K562 (cell line): ENCODE measurements around the gene RSPH1. TPM values are rescaled to one million over a fixed set of nuclear protein-coding genes. Genes with fewer than 3 reads are reported as not detected.

ENCODE experiments used
- ATAC-seq: fragments of 200-7000 bp; cut with Tn5 transposase; 3 replicates; pipeline ENCODE4 v1.9.1; 2020; ENCODE audit warnings: moderate library complexity
- BruUV-seq: library from RNA; stranded (reverse); fragments of 400-500 nt; replicated peaks from 2 replicates; lab custom pipeline; 2021; lab: Mats Ljungman, UMichigan
- CTCF ChIA-PET: fragments of 300-600 bp; formaldehyde crosslinking; extraction: SDS; loops from one replicate; lab custom pipeline; 2021; ENCODE audit warnings: low intra/inter-chr PET ratio; lab: Yijun Ruan, JAX
- POLR2A ChIA-PET: fragments of 300-600, 350-650 bp; sonication (Branson Sonifier 250); formaldehyde crosslinking; extraction: SDS; loops from one replicate; lab custom pipeline; 2021; ENCODE audit warnings: antibody characterized with exemption, inconsistent platforms; lab: Yijun Ruan, JAX
- DNase-seq, 4 experiments: peaks; one replicate each; pipeline versions ENCODE4 v3.0.0 to v3.0.0-alpha.2; 2011 to 2018; ENCODE audit warnings: low spot score in 3 of 4, mixed read lengths in 3 of 4; ENCODE audit errors: extremely low read depth in 1 of 4
- FAIRE-seq: peaks from 2 replicates; lab custom pipeline; 2011; peaks lifted over from hg19 to GRCh38; lab: Jason Lieb, UNC
- H2AFZ ChIP-seq: 2 replicates; pipeline ENCODE4 v1.6.0; 2011; ENCODE audit warnings: low read depth, low read length, control low read depth, inconsistent platforms
- H3K27ac ChIP-seq: fragments of 200-600 bp; 3 replicates; pipeline ENCODE4 v1.8.0; 2011; ENCODE audit warnings: low read depth, mild to moderate bottlenecking, control low read depth, inconsistent platforms, low read length, moderate library complexity, mixed read lengths; ENCODE audit errors: extremely low read depth
- H3K27me3 ChIP-seq, 2 experiments: fragments of 300-600 bp in 1 of 2; 2 replicates in 1 of 2; 3 replicates in 1 of 2; pipeline versions ENCODE4 v1.6.0 to v1.8.0; 2011; ENCODE audit warnings: inconsistent platforms in 2 of 2, low read length in 2 of 2, mild to moderate bottlenecking in 1 of 2, mixed read lengths in 1 of 2, moderate library complexity in 1 of 2; ENCODE audit not compliant: control insufficient read depth in 2 of 2, insufficient read depth in 2 of 2
- H3K36me3 ChIP-seq: fragments of 300-600 bp; 3 replicates; pipeline ENCODE4 v1.8.0; 2011; ENCODE audit warnings: mild to moderate bottlenecking, low read length, inconsistent platforms; ENCODE audit not compliant: control insufficient read depth, insufficient read depth
- H3K4me1 ChIP-seq, 2 experiments: fragments of 200-600 bp in 1 of 2; replicated peaks in 1 of 2; 2 replicates in 1 of 2; 3 replicates in 1 of 2; pipeline versions ENCODE4 v1.5.1 to v1.8.0; 2011; ENCODE audit warnings: inconsistent platforms in 2 of 2, low read length in 2 of 2, mild to moderate bottlenecking in 1 of 2, mixed read lengths in 1 of 2, moderate library complexity in 1 of 2; ENCODE audit not compliant: control insufficient read depth in 2 of 2, insufficient read depth in 2 of 2
- H3K4me2 ChIP-seq: 2 replicates; pipeline ENCODE4 v1.6.1; 2011; ENCODE audit warnings: low read length, control low read depth, inconsistent platforms, mixed read lengths; ENCODE audit not compliant: insufficient read depth
- H3K4me3 ChIP-seq: fragments of 200-600 bp; sonication (generic), shearing (Covaris generic); 2 replicates; pipeline ENCODE4 v1.5.1; 2016; ENCODE audit warnings: control low read depth, inconsistent platforms
- H3K79me2 ChIP-seq: fragments of 200-600 bp; 3 replicates; pipeline ENCODE4 v1.8.0; 2011; ENCODE audit warnings: low read length, inconsistent platforms; ENCODE audit not compliant: control insufficient read depth, insufficient read depth
- H3K9ac ChIP-seq, 2 experiments: 2 replicates each; pipeline versions ENCODE4 v1.6.0 to v1.6.1; 2011; ENCODE audit warnings: low read depth in 2 of 2, low read length in 2 of 2, control low read depth in 1 of 2, inconsistent platforms in 1 of 2, mild to moderate bottlenecking in 1 of 2, mixed read lengths in 1 of 2; ENCODE audit not compliant: insufficient read depth in 1 of 2
- H3K9me1 ChIP-seq: one replicate; pipeline ENCODE4 v1.6.0; 2011; ENCODE audit warnings: inconsistent platforms, mild to moderate bottlenecking, low read length, moderate library complexity; ENCODE audit not compliant: control insufficient read depth, insufficient read depth
- H3K9me3 ChIP-seq: replicated peaks from 2 replicates; pipeline ENCODE4 v1.5.1; 2011; ENCODE audit warnings: low read depth, low read length, inconsistent platforms; ENCODE audit not compliant: control insufficient read depth, insufficient read depth
- H4K20me1 ChIP-seq: replicated peaks from 2 replicates; pipeline ENCODE4 v1.6.1; 2011; ENCODE audit warnings: low read length, inconsistent platforms, mixed read lengths; ENCODE audit not compliant: control insufficient read depth, insufficient read depth
- ATF6 ChIP-seq: sonication (generic); formaldehyde crosslinking; IDR thresholded peaks from 2 replicates; pipeline ENCODE4 v1.4.0; 2020; ENCODE audit warnings: mild to moderate bottlenecking, missing genetic modification reagents
- USF2 ChIP-seq: sonication (generic); formaldehyde crosslinking; IDR thresholded peaks from 2 replicates; pipeline ENCODE4 v1.5.0; 2020; ENCODE audit warnings: missing genetic modification reagents
- WGBS: fragments of 100-300 bp; shearing (Covaris generic); methylation state at CpG from one replicate; pipeline ENCODE4 v1.1.6; 2016; ENCODE audit warnings: low coverage, mixed read lengths; ENCODE audit not compliant: insufficient coverage; ENCODE audit errors: missing lambda C conversion rate; 5-methylcytosine and 5-hydroxymethylcytosine counted together
- in situ Hi-C: fragments of 300-500 bp; cut with MboI; formaldehyde crosslinking; loops from 4 replicates; pipeline ENCODE4 v1.15.0; 2018; ENCODE audit warnings: inconsistent platforms, mixed read lengths
- intact Hi-C: fragments of 100-400 bp; cut with micrococcal nuclease; formaldehyde crosslinking; loops from 2 replicates; pipeline ENCODE4 v1.14.2; 2022
- polyA plus RNA-seq, 8 experiments: library from polyadenylated mRNA; depleted of rRNA in 4 of 8; stranded (reverse) in 5 of 8; unstranded in 3 of 8; fragments of >200 nt; fragmentation: Nextera tagmentation in 2 of 8; fragmentation: Illumina TruSeq in 1 of 8; extraction: Ambion mirVana in 2 of 8; extraction: Trizol in 1 of 8; gene quantifications; 2 replicates each; pipeline versions ENCODE4 v1.2.1 to v1.2.3, GENCODE V29; 2011 to 2014; ENCODE audit warnings: inconsistent platforms in 1 of 8, missing spikeins in 1 of 8
- total RNA-seq, 7 experiments: library from RNA; depleted of rRNA in 6 of 7; stranded (reverse); fragments of >200 nt in 6 of 7; fragmentation: Illumina TruSeq in 2 of 7; extraction: Trizol in 2 of 7; gene quantifications; 2 replicates each; pipeline versions ENCODE4 v1.2.1 to v1.2.3, GENCODE V29; 2011 to 2021; ENCODE audit warnings: low replicate concordance in 1 of 7
- TF ChIP-seq, protein P1 (sequence below): fragments of 450-650 bp; IDR thresholded peaks from 2 replicates; pipeline ENCODE4 v1.6.1; 2016; ENCODE audit warnings: low read depth

RSPH1 gene
- total and polyA plus RNA-seq, 9 of the 15 experiments (the other 6 are each of a cell fraction or from before 2014, with no cell fraction given), result 0.17 TPM; not detected in 8

DNA sequence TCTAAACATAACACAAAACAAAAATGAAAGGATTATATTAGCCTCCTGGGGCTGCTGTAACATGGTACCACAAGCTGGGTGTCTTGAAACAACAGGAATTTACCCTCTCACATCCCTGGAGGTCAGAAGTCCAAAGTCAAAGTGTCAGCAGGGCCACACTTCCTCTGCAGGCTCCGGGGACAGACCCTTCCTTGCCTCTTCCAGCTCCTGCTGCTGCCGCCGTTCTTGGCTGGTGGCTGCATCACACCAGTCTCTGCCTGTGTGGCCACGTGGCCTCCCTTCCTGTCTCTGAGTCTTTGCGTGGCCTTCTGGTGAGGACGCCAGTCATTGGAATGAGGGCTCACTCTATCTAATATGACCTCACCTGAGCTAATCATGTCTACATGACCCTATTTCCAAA lies 25.8 kb upstream of the RSPH1 start:
- FAIRE-seq, result no peak
- ATAC-seq, result no peak
- BruUV-seq, result no TSS peak
- peaks cover 0 to 4% of the 10 kb centered on the region in 2 experiments; a peak in 1 of 5 replicates for H3K4me1 ChIP-seq
- in situ Hi-C loops (no loop called here), intact Hi-C loops (loop anchor here (10.0 kb wide), 1 partner anchor 53 kb away; no protein-coding TSS in a partner anchor)
- no peak overlapping the region for H2AFZ ChIP-seq
- no peak overlapping the region for H3K27ac ChIP-seq
- no peaks in the 10 kb centered on the region for H3K9me3 ChIP-seq
- peaks cover 66 to 83% of the 10 kb centered on the region in 2 experiments for H3K27me3 ChIP-seq
- H3K79me2 ChIP-seq, result no peaks in the 10 kb centered on the region
- ChIA-PET POLR2A (interaction anchor here (1.9 kb wide), 1 partner anchor 9 kb away, joined by 7 read pairs; no protein-coding TSS in a partner anchor), CTCF (no interaction called here)
- TF ChIP-seq USF2 (0 out of 2 replicates have a peak, but pooled peaks have one; percentile 6), ATF6 (CRISPR knock-in tag) (no peak)
- TF ChIP-seq, protein P1, sequence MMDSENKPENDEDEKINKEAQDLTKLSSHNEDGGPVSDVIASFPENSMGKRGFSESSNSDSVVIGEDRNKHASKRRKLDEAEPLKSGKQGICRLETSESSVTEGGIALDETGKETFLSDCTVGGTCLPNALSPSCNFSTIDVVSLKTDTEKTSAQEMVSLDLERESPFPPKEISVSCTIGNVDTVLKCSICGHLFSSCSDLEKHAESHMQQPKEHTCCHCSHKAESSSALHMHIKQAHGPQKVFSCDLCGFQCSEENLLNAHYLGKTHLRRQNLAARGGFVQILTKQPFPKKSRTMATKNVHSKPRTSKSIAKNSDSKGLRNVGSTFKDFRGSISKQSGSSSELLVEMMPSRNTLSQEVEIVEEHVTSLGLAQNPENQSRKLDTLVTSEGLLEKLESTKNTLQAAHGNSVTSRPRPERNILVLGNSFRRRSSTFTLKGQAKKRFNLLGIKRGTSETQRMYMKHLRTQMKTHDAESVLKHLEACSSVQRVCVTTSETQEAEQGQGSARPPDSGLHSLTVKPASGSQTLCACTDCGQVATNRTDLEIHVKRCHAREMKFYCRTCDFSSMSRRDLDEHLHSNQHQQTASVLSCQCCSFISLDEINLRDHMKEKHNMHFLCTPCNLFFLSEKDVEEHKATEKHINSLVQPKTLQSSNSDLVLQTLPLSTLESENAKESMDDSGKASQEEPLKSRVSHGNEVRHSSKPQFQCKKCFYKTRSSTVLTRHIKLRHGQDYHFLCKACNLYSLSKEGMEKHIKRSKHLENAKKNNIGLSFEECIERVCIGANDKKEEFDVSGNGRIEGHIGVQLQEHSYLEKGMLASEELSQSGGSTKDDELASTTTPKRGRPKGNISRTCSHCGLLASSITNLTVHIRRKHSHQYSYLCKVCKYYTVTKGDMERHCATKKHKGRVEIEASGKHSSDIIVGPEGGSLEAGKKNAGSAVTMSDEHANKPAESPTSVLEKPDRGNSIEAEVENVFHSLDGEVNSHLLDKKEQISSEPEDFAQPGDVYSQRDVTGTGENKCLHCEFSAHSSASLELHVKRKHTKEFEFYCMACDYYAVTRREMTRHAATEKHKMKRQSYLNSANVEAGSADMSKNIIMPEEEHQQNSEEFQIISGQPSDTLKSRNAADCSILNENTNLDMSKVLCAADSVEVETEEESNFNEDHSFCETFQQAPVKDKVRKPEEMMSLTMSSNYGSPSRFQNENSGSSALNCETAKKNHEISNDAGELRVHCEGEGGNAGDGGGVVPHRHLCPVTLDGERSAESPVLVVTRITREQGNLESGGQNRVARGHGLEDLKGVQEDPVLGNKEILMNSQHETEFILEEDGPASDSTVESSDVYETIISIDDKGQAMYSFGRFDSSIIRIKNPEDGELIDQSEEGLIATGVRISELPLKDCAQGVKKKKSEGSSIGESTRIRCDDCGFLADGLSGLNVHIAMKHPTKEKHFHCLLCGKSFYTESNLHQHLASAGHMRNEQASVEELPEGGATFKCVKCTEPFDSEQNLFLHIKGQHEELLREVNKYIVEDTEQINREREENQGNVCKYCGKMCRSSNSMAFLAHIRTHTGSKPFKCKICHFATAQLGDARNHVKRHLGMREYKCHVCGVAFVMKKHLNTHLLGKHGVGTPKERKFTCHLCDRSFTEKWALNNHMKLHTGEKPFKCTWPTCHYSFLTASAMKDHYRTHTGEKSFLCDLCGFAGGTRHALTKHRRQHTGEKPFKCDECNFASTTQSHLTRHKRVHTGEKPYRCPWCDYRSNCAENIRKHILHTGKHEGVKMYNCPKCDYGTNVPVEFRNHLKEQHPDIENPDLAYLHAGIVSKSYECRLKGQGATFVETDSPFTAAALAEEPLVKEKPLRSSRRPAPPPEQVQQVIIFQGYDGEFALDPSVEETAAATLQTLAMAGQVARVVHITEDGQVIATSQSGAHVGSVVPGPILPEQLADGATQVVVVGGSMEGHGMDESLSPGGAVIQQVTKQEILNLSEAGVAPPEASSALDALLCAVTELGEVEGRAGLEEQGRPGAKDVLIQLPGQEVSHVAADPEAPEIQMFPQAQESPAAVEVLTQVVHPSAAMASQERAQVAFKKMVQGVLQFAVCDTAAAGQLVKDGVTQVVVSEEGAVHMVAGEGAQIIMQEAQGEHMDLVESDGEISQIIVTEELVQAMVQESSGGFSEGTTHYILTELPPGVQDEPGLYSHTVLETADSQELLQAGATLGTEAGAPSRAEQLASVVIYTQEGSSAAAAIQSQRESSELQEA, result no peak
- H3K4me2 ChIP-seq, result no peak overlapping the region
- peaks cover 6% of the 10 kb centered on the region; the same call in 1 of the 2 replicates for H4K20me1 ChIP-seq
- no peaks in the 10 kb centered on the region for H3K9me1 ChIP-seq
- no peaks in the 10 kb centered on the region for H3K36me3 ChIP-seq
- DNase-seq, result no peak
- no peak overlapping the region for H3K4me3 ChIP-seq
- H3K9ac ChIP-seq, result no peak overlapping the region
- 9% methylated on average over 6 of the region's 6 CpGs for WGBS
